ENCODE measurements around the gene B3GNT2.
"Not testable (repeated sequence)": the region's sequence is repeated elsewhere in the genome, so short reads cannot be mapped to it uniquely, and the experiment has no call there.

The B3GNT2 gene

GRCh38 chr2:62234755-62235655, 39.1 kb downstream of the B3GNT2 start:
- FAIRE-seq (no peak), DNase-seq (ENCODE audit: low spot score) (no peak)

GRCh38 chr2:62236499-62236898, 40.6 kb downstream of the B3GNT2 start:
- FAIRE-seq = no peak
- DNase-seq (ENCODE audit: low spot score) = no peak

- DNase-seq (ENCODE audit: low spot score) (no peak), FAIRE-seq (no peak)
Observed at GRCh38 chr2:62238236-62238635, 42.3 kb downstream of the B3GNT2 start.

DNA sequence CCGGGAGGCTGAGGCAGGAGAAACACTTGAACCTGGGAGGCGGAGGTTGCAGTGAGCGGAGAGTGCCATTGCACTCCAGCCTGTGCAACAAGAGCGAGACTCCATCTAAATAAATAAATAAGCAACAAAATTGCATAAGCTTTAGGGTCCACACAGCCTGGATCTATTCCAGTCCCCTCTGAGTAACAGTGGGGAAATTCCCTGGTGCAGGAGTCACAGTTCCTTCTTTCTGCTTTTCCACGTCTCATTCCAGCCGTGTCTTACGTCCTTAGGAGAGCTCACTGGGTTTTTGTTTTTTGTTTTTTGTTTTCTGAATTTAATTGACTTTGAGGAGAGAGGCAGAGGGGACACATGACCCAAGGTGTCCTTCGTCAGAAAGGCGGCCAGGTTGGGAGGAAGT, 44.6 kb downstream of the B3GNT2 start:
- no peak for DNase-seq (ENCODE audit: low spot score)
- FAIRE-seq = no peak

- DNase-seq (ENCODE audit: low spot score) (no peak), FAIRE-seq (no peak)
Observed at GRCh38 chr2:62243983-62244382, 48.1 kb downstream of the B3GNT2 start.

GRCh38 chr2:62248226-62248625, 52.3 kb downstream of the B3GNT2 start:
- DNase-seq (ENCODE audit: low spot score) (no peak), FAIRE-seq (no peak)

- FAIRE-seq = no peak
Observed at GRCh38 chr2:62250239-62250638, 54.3 kb downstream of the B3GNT2 start.

DNA sequence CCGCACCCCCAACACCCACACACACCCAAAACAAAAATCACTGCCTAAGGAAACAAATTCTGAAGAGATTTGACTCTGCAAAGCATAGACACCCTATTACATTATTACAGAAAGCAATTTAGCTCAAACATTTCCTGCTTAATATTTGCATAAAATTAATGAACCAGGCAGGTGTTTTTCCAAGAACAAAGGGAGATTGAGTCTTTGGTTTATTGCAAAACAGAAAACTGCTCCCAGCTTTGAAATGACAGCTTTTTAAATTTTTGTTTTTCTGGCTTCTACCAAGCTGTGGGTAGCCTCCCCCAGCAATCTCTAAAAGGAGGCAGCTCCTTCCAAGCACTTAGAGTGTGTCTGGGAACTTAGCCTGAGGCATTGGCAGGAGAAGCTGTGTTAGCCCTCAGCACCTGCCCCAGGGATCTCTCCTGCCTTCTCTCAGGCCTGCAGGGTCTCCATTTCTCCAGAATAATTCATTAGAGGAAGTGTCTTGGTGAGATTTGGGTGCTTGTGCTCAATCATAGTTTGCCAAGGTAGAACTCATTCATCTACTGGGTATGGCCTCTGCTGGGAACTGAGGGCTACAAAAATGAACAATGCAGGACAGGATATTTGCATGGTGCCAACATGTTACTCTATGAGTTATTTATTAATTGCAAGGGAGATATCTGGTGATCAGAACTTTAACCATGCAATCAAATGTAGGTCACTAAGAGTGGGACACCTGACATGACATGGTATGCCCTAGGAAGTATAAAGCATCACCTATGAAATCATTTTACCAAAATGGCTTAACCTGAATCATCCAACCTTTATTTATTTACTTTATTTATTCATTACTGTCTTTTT, 58.7 kb downstream of the B3GNT2 start:
- FAIRE-seq (peak; percentile 40), DNase-seq (ENCODE audit: low spot score) (no peak)

More at GRCh38 chr2:62250239-62250638, 54.3 kb downstream of the B3GNT2 start:
- DNase-seq (ENCODE audit: low spot score) = no peak

GRCh38 chr2:62257466-62257865, 61.6 kb downstream of the B3GNT2 start:
- FAIRE-seq (no peak), DNase-seq (ENCODE audit: low spot score) (no peak)

DNA sequence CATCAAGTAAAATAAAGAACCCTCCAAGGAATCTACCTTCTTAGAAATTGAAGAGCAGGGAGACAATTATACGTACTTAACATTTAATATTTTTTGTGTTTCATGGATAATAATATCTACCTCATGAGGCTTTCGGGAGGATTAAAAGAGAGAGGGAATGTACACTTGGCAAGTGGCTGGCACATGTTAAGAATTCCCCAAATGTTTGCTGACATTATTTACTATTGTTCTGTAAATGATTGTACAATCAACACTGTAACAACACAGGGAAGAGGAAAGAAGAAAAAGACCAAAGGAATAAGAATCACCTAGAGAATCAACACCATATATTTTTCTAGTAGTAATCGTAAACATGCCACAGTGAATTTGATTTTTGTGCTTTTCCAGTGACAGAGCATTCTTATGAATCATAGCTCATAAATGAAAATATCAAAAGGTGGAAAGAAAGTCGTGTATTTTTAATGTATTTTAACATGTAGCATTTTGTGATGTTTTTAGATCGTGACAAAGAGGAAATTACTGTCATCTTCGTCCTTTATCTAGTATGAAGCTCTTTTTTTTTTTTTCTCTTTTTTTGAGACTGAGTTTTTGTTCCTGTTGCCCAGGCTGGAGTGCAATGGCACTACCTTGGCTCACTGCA, 67.3 kb downstream of the B3GNT2 start:
- no peak for DNase-seq (ENCODE audit: low spot score)

GRCh38 chr2:62264186-62264585, 68.3 kb downstream of the B3GNT2 start:
- no peak for DNase-seq (ENCODE audit: low spot score)
- no peak for FAIRE-seq

More for the DNA sequence above, 67.3 kb downstream of the B3GNT2 start:
- FAIRE-seq = no peak

DNA sequence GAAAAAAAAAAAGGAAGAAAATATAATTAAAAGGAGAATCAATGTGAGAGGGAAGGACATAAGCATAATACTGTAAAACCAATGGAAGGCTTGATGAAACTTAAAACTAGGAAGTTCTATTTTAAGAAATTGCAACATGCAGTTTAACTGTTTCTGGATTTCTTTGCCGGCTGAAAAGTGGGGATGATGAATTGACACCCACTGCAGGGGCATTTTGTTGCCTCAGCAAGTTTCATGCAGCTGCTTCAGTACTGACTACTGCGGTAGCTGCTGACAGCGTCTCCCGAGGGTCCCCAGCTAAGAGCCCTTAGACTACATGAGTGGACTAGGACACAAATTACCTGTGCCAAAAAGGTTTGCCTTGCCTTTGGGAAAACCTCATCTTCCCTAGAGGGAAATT, 69.2 kb downstream of the B3GNT2 start:
- DNase-seq (ENCODE audit: low spot score) = no peak
- FAIRE-seq = no peak

GRCh38 chr2:62266433-62267038, 70.6 kb downstream of the B3GNT2 start:
- FAIRE-seq = no peak
- peak; percentile 38 for DNase-seq (ENCODE audit: low spot score)

- DNase-seq (ENCODE audit: low spot score) (no peak), FAIRE-seq (no peak)
Observed at GRCh38 chr2:62267696-62268095, 71.8 kb downstream of the B3GNT2 start.

DNA sequence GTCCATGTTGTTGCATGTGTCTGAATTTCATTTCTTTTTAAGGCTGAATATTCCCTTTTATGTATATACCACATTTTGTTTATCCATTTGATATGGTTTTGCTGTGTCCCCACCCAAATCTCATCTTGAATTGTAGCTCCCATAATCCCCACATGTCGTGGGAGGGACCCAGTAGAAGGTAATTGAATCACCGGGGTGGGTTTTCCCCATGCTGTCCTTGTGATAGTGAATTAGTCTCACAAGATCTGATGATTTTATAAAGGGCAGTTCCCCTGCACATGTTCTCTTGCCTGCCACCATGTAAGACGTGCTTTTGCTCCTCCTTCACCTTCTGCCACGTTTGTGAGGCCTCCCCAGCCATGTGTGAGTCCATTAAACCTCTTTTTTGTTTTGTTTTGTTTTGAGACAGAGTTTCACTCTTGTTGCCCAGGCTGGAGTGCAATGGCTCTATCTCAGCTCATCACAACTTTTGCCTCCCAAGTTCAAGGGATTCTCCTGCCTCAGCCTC, 72.8 kb downstream of the B3GNT2 start:
- not testable (repeated sequence) for DNase-seq (ENCODE audit: low spot score); FAIRE-seq

DNA sequence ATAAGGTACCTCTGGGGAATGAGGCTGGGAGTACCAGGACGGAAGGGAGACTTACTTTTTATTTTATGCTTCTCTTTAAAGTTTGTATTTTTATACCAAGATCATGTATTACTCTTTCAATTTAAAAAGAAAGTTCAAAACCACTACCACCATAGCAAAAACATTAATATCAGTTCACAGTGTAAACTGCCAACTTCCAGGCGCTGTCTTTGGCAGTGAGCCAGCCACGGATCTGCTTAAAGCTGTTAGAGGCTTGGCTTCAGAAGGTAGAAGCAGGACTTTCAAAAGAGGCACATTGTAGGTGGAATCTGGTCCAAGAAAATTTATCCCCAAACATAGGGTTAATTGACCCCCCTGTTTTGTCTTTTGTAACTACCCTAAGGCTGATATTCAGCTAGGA, 74.8 kb downstream of the B3GNT2 start:
- DNase-seq (ENCODE audit: low spot score) (no peak), FAIRE-seq (no peak)
